A673 (cell line): Measurements from ENCODE around the gene COLGALT1.
"Not testable (repeated sequence)": the region's sequence is repeated elsewhere in the genome, so short reads cannot be mapped to it uniquely, and the experiment has no call there.

Experiments used
- EZH2 ChIP-seq: fragments of 200-600 bp; sonication (generic); IDR thresholded peaks from 2 replicates; pipeline ENCODE4 v1.6.1; 2017; ENCODE audit warnings: borderline replicate concordance, low read depth, mild to moderate bottlenecking, mixed read lengths, antibody characterized with exemption, low read length; ENCODE audit not compliant: poor library complexity, severe bottlenecking
- TF ChIP-seq, protein P1 (sequence below): fragments of 300-800, 200-600 bp; sonication (generic); conservative IDR thresholded peaks from 2 replicates; pipeline ENCODE4 v1.5.1; 2017; ENCODE audit warnings: low read depth, mild to moderate bottlenecking, antibody characterized with exemption, low read length, moderate library complexity, mixed read lengths

DNA sequence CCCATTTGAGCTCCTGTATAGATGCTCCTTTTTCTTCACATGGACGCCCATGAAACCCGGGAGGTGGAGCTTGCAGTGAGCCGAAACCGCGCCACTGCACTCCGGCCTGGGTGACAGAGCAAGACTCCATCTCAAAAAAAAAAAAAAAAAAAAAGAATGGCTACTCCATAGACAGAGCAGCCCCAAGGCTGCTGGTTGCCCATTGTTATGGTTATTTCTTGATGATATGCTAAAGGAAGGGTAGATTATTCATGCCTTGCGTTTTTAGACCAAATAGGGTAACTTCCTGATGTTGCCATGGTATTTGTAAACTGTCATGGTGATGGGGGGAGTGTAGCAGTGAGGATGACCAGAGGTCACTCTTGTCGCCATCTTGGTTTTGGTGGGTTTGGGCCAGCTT lies 42.6 kb downstream of the COLGALT1 start:
- TF ChIP-seq, protein P1, sequence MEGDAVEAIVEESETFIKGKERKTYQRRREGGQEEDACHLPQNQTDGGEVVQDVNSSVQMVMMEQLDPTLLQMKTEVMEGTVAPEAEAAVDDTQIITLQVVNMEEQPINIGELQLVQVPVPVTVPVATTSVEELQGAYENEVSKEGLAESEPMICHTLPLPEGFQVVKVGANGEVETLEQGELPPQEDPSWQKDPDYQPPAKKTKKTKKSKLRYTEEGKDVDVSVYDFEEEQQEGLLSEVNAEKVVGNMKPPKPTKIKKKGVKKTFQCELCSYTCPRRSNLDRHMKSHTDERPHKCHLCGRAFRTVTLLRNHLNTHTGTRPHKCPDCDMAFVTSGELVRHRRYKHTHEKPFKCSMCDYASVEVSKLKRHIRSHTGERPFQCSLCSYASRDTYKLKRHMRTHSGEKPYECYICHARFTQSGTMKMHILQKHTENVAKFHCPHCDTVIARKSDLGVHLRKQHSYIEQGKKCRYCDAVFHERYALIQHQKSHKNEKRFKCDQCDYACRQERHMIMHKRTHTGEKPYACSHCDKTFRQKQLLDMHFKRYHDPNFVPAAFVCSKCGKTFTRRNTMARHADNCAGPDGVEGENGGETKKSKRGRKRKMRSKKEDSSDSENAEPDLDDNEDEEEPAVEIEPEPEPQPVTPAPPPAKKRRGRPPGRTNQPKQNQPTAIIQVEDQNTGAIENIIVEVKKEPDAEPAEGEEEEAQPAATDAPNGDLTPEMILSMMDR = not testable (repeated sequence)
- TF ChIP-seq EZH2 = not testable (repeated sequence)
